ENCODE data around the gene SLC25A1. TPM values are rescaled to one million over a fixed set of nuclear protein-coding genes. Genes with fewer than 3 reads are reported as not detected.

SLC25A1 gene
- total RNA-seq, 1 experiment from 2014 or later = 151 TPM

- no peak overlapping the region for H2AFZ ChIP-seq (ENCODE audit: low read length)
- H3K23me2 ChIP-seq (ENCODE audit: insufficient read length, low read depth, low read length, poor library complexity, severe bottlenecking) = no peaks in the 10 kb centered on the region
- peaks cover 15 to 52% (median 33%) of the 10 kb centered on the region in 3 experiments for H3K36me3 Mint-ChIP-seq (ENCODE audit: insufficient read depth in 1 of 3, low read depth in 3 of 3)
- H3K79me1 ChIP-seq (ENCODE audit: insufficient read depth, low read depth, low read length, poor library complexity, severe bottlenecking) = no peaks in the 10 kb centered on the region
- H3K18ac ChIP-seq (ENCODE audit: insufficient read length, low read depth, low read length) = no peak overlapping the region
- H3K27me3 Mint-ChIP-seq (ENCODE audit: low read depth) = no peaks in the 10 kb centered on the region; the same call in 1 of the 2 replicates
- no peak overlapping the region for H2BK5ac ChIP-seq (ENCODE audit: insufficient read length, low read length)
- H3K9me3 Mint-ChIP-seq = no peaks in the 10 kb centered on the region
- H3T11ph ChIP-seq (ENCODE audit: low read length) = no peak overlapping the region
- no peak overlapping the region for H3K27ac Mint-ChIP-seq
- H2AK5ac ChIP-seq (ENCODE audit: insufficient read length, low read length) = no peak overlapping the region
- H2BK120ac ChIP-seq (ENCODE audit: low read depth, low read length, poor library complexity, severe bottlenecking) = no peak overlapping the region
- no peaks in the 10 kb centered on the region for H4K20me1 ChIP-seq (ENCODE audit: control insufficient read depth, insufficient read depth, insufficient read length)
- H2BK15ac ChIP-seq (ENCODE audit: low read depth, low read length) = no peak overlapping the region
- WGBS (ENCODE audit: extremely low coverage, insufficient read length, low lambda C conversion rate) = no CpG with 5 or more reads among the region's 20 CpGs
- H3K79me2 ChIP-seq (ENCODE audit: insufficient read depth, low read length) = no peaks in the 10 kb centered on the region
- no peak overlapping the region for H4K91ac ChIP-seq (ENCODE audit: insufficient read length, low read depth, low read length)
- H4K5ac ChIP-seq (ENCODE audit: insufficient read length, low read depth, low read length) = no peak overlapping the region
- H3K4me2 ChIP-seq (ENCODE audit: insufficient read depth, insufficient read length, low read length) = no peak overlapping the region
- H3K27ac ChIP-seq (ENCODE audit: insufficient read length, low read depth, low read length) = no peak overlapping the region
- no peak for DNase-seq
- no peak overlapping the region for H3K4me3 Mint-ChIP-seq
- no peak overlapping the region for H3K9ac ChIP-seq (ENCODE audit: extremely low read depth, insufficient read length, low read length)
- no peak overlapping the region for H2BK20ac ChIP-seq (ENCODE audit: low read depth, low read length, poor library complexity, severe bottlenecking)
- no peak overlapping the region for H3K14ac ChIP-seq (ENCODE audit: insufficient read depth, low read length)
- TF ChIP-seq, protein P1, sequence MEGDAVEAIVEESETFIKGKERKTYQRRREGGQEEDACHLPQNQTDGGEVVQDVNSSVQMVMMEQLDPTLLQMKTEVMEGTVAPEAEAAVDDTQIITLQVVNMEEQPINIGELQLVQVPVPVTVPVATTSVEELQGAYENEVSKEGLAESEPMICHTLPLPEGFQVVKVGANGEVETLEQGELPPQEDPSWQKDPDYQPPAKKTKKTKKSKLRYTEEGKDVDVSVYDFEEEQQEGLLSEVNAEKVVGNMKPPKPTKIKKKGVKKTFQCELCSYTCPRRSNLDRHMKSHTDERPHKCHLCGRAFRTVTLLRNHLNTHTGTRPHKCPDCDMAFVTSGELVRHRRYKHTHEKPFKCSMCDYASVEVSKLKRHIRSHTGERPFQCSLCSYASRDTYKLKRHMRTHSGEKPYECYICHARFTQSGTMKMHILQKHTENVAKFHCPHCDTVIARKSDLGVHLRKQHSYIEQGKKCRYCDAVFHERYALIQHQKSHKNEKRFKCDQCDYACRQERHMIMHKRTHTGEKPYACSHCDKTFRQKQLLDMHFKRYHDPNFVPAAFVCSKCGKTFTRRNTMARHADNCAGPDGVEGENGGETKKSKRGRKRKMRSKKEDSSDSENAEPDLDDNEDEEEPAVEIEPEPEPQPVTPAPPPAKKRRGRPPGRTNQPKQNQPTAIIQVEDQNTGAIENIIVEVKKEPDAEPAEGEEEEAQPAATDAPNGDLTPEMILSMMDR (conservative IDR thresholded peaks at IDR 0.05) = no peak
- no peak overlapping the region for H3K4ac ChIP-seq (ENCODE audit: low read depth, low read length)
- H3K4me1 Mint-ChIP-seq = no peaks in the 10 kb centered on the region; a peak in 1 of 4 replicates
- H3K56ac ChIP-seq (ENCODE audit: insufficient read length, low read depth, low read length) = no peak overlapping the region
- H3K23ac ChIP-seq (ENCODE audit: insufficient read length, low read depth, low read length) = no peak overlapping the region
- no peaks in the 10 kb centered on the region for H3K27me3 ChIP-seq (ENCODE audit: insufficient read depth, low read length)
- H3K4me1 ChIP-seq (ENCODE audit: insufficient read depth, low read length) = no peaks in the 10 kb centered on the region
- no peak overlapping the region for H2BK12ac ChIP-seq (ENCODE audit: insufficient read length, low read depth, low read length)
- H3K9me3 ChIP-seq (ENCODE audit: control insufficient read depth, low read depth, low read length) = no peaks in the 10 kb centered on the region
- no peak overlapping the region for H4K8ac ChIP-seq (replicated peaks; ENCODE audit: insufficient read length, low read depth, low read length)
Observed at GRCh38 chr22:19132153-19132552, 46.4 kb downstream of the SLC25A1 start.

Measured in H9 (cell line).